Right lobe of liver (tissue), 4 donors: ENCODE data around the gene NRIP3.

Experiments used
- CTCF ChIP-seq, 4 donors: fragments of 200-600 bp in 3 of 4; fragments of 450-650 bp in 1 of 4; IDR thresholded peaks; one replicate each; pipeline versions ENCODE4 v1.5.1 to v1.8.0; 2016 to 2022; ENCODE audit warnings: antibody characterized with exemption in 4 of 4, mild to moderate bottlenecking in 2 of 4
- POLR2A ChIP-seq: fragments of 450-650 bp; IDR thresholded peaks from one replicate; pipeline ENCODE4 v1.6.1; 2017; ENCODE audit warnings: antibody characterized with exemption, mild to moderate bottlenecking
- donor health status: DM: no; HTN: no; CAD: no.
- donor health status: DM: no; HTN: no; CAD: no.
- donor health status: DM: no; HTN: yes; CAD: no.

- TF ChIP-seq POLR2A, result no peak
- TF ChIP-seq CTCF (IDR thresholded peaks at IDR 0.05), result no peak
Observed at GRCh38 chr11:8997451-8997850, 6.3 kb downstream of the NRIP3 start.
